ENCODE results near the gene PROSER3. TPM values are rescaled to one million over a fixed set of nuclear protein-coding genes. Genes with fewer than 3 reads are reported as not detected.

The PROSER3 gene
- total RNA-seq, 1 donor from 2014 or later = 51.1 TPM

DNA sequence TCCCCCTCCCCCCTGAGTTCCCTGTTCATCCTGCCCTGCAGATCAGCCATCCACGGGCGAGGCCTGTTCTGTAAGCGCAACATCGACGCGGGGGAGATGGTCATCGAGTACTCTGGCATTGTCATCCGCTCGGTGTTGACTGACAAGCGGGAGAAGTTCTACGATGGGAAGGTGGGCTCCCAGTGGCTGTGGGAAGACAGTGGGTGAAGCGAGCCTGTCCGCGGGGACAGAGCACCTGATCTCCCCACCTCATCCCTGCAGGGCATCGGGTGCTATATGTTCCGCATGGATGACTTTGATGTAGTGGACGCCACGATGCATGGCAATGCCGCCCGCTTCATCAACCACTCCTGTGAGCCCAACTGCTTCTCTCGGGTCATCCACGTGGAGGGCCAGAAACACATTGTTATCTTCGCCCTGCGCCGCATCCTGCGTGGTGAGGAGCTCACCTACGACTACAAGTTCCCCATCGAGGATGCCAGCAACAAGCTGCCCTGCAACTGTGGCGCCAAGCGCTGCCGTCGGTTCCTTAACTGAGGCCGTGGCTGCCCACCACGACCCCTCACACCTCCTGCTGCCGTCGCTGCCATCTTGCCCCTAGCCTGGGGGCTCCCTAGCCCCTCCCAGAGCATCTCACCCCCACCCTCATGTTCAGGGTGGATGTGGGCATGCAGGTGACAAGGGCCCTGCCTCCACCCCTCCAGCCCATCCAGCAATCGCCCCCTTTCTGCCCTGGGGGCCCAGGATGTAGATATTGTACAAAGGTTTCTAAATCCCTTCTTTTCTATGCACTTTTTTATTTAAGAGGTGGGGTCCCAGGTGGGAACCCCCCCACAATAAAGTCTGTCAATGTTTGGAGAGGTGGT is 19.7 kb upstream of the PROSER3 start:
- DNase-seq (ENCODE audit: low spot score) = no peak

DNA sequence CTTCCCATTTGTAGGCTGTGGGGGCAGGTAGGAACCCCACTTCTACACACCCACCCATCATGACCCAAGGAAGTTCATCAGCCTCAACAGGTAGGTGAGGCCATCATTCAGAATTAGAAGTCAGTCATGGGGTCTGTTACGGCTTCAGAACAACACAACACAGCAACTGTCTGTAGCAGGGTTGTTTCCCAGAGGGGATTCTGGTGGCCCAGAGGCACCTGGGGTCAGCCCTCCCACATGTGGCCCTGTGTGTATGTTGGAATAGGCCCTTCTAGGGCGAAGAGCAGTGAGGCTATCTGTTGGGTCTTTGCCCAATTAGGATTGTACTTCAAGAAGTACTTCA is 19.1 kb upstream of the PROSER3 start:
- DNase-seq (ENCODE audit: low spot score) = no peak

DNA sequence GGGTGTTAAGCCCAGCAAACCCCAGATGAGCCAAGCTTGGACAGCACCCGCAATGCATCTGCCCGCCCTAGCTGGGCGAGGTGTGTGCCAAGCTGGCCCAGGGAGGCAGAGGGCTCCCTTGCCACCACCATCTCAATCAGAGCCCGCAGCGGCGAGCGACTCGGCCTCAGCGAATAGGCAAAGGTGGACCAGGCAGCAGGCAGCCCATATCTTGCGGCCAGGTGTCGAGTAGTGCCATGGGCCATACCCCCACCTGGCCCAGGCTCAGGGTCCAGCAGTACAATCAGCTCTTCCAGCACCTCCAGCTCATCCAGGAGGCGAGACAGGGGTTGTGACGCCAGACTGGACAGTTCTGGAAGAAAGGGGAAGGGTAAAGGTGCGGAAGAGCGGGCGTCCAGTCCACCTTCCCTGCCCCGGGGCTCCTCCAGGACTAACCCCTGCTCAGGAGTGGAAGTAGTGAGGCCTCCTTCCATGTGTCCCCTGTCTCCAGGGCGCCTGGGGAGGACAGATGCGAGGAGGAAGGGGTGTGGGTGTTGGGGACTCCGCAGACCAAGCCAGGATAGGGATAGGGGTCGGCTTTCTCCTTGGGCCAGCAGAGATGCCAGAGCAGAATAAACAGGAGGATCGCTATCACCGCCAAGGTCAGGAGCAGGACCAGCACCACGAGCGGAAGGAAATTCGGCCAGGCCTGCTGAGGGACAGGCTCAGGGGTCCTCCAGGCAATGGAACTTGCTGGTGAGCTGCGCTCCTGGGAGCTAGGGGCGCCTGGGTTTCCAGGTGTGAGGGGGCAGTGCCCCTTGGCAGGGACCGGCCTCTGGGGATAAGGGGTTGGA is 18.5 kb upstream of the PROSER3 start:
- DNase-seq (ENCODE audit: low spot score) = no peak

DNA sequence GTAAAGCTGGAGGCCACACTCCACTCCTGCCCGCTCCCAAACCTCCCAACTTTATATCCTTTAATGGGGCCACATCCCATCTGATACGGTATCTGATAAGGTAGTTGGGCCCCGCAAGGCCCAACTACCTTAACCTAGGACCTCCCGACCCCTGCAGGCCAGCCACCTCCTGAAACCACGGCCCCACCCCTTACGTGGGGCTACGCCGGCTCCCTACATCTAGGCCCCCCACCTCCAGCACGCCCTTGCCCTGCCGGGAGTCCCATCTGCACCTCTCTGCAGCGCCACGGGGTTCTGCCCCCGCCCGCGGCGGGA is 17.9 kb upstream of the PROSER3 start:
- no peak for DNase-seq (ENCODE audit: low spot score)

DNA sequence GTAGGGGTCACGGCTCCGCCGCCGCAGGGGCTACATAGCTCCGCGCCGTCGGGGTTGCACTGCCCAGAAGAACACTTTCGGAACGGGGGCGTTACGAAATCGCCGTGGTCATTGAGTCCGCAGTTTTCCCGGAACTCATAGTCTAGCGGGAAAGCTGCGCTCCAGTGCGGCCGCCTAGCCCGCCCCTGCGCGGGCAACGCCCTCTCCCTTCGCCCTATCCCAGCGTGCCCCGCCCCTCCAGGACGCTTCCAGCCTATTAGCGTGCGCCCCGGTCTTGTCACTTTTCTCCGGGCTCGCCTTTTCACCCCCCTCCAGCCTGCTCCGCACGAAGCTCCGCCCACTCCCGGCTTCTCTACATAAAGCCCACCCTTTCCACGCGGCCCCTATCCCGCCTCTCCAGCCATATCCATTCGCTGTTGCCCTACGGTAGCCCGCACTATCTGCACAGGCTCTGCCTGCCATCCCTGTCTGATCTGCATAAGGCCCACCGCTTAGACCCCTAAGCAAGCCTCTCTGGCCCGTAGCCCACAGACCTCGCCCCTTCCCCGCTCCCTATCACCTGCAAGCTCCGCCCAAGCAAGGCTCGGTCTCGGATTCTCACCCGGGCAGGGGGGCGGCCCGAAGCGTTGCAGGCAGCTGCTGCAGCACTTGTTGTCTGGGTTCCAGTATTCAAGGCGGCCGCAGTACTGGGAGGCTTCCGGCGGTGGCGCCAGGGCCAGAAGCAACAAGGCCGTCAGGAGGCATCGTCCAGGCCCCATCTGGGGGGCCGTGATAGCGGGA is 17.4 kb upstream of the PROSER3 start:
- peak; percentile 98 for DNase-seq (ENCODE audit: low spot score)

DNA sequence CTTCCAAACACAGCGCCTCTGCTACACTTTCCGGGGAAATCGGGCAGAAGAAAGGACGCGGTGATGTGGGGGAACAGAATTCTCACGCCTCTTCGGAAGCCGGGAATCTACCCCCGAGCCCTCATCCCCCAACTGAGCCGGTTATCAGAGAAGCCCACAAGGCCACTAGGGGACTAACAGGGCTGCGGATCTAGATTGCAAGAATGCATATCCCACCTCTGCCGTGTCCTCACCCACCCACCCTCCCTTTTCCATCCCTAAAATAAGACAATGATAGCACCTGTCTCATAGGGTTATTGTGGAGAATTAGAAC is 16.8 kb upstream of the PROSER3 start:
- DNase-seq (ENCODE audit: low spot score) = no peak

DNA sequence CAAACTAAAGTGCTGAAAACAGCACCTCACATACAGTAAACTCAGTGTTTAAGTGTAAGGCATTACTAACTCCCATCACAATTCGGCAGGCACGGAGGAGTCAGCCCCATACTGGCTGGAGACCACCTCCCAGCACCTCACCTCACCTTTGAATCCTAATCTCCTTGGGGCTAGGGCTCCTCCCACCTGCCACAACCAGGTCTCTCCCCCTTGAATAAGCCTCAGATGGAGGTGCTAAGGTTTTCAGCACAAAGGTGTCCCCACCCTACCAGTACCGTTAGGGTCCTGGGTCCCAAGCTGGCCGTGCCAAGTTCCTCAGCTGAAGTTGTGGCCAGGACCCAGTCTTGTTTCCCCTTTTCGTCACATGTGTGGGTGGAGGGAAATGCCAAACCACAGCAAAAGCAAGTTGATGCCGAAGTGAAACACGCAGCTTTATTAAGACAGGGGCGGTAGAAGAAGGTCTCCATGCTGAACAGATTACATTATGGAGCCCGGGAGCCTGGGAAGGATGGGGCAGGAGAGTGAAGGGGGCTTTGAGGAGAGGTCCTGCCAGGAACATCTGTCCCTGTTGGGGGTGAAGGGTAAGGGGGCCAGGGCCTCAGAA is 15.8 kb upstream of the PROSER3 start, which contains the start of gene IGFLR1:
Gene IGFLR1 (minus strand): TSS at position 332 of the 604 bp plus-strand sequence. CDS start 1,272 bp downstream, outside the sequence.
- no peak for DNase-seq (ENCODE audit: low spot score)

DNA sequence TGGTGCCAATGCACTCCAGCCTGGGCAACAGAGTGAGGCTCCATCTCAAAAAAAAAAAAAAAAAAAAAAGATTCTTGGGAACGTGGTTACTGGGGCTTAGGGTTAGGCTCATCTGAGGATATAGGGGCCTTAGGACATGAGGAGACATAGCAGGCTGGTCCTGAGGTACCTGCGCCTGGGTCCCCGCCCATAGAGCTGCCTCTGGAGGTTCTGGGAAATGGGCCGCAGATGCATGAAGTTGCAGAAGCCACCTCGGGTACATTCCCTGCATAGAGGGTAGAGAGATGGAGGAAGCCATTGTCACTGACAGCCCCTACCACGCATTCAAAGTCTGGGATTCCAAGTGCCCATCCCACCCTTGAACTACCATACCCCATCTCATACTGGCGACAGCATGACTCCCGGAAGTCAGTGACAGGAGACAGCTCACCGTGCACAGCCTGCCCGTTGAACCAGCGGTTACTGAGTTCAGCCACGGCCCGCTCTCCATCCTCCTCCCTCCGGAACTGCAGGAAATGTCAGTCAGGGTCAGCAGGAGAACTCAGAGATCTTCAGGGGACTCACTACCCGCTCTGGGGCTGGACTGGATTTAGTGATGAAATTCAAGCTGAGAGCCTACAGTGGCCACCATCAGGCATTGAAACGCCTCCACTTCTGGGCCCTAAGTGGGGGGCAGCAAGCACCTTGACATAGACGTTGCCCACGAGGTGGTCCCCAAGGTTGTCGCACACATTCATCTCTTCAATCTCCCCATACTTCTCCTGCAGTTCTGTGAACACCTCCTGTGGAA is 14.1 kb upstream of the PROSER3 start:
- DNase-seq (ENCODE audit: low spot score) = no peak

DNA sequence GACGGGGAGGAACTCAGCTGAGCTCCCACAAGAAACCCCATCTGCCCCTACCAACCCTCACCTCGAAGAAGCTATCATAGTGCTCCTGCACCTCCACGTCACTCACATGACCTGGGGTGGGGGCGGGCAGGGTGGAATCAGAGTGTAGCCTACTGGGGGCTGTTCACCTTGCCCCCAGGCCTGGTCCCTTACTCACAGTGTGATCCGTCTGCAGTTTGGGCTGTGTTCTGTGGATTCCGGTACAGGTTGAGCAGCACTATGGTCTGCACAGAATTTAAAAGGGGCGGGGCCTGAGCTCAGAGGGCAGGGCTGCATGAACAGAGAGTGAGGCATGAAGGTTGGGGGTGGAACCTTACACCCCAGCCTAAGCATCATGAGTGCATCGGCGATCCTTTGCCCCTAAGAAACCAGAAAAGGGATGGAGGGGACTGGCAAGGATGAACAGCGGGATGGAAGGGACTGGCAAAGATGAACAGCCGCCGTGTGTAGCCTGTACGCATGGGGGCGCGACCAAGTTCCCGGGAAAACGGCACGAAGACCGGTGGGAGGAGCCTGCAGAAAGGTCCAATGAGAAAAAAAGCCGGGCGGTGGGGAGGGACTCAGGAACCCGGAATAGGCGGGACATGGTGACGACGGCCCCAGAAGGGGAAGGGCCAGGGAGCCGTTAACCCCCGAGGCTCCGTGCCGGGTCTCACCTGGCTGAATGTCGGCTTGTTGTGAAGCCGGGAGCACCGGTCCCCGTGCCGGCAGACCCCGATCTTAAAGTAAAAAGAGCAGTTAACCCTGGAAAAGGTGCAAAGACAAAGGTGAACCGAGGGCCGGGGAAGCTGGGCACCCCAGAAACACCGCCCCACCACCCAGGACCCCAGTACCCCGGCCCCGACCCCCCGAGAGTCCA is 13.3 kb upstream of the PROSER3 start:
- peak; percentile 97 for DNase-seq (ENCODE audit: low spot score)

DNA sequence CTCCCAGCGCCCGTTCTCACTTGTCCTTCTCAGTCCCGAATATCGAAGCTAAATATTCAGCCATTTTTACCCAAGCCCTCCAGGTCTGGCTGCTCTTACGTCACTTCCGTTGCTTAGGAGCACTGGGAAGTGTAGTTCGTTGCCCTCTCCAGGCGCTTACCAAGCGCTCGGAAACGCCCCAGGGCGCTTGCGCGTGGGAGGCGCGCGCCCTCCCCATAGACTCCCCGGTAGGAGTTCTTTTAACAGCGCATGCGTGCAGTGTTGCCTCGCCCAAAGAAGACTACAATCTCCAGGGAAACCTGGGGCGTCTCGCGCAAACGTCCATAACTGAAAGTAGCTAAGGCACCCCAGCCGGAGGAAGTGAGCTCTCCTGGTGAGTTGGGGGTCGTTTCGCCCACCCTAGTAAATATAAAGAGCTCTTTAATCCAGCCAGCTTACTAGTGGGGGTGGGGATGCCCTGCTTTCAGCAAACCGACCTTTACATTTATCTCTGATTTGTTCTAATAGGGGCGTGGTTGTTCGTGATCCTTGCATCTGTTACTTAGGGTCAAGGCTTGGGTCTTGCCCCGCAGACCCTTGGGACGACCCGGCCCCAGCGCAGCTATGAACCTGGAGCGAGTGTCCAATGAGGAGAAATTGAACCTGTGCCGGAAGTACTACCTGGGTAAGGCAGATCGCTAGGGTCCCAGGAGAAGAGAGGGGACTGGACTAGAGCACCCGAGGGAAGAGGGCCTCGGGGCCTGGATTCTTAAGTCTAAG is 12.5 kb upstream of the PROSER3 start, which contains the start of the genes PSENEN and U2AF1L4:
Gene PSENEN (plus strand): TSS at position 324 of the 759 bp plus-strand sequence. CDS start 280 bp downstream, at position 604.
Gene U2AF1L4 (minus strand): TSS at position 91 of the 759 bp plus-strand sequence. CDS start 27 bp downstream, at position 64.
- DNase-seq (ENCODE audit: low spot score) = peak; percentile 98

DNA sequence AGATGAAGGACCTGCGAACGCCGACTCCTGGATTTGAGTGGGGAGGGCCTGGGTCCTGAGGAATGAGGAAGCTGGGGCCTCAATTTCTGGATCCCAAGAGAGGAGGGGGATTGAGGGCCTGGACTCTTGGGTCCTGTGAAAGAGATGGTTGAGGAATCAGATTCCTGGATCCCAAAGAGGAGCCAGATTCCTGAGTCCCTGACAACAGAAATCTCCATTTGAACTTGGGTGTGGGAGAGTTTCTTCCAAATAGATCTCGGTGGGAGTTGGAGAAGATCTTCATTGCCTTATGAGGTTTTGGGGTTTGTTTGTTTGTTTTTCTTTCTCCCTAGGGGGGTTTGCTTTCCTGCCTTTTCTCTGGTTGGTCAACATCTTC is 11.9 kb upstream of the PROSER3 start:
- no peak for DNase-seq (ENCODE audit: low spot score)

DNA sequence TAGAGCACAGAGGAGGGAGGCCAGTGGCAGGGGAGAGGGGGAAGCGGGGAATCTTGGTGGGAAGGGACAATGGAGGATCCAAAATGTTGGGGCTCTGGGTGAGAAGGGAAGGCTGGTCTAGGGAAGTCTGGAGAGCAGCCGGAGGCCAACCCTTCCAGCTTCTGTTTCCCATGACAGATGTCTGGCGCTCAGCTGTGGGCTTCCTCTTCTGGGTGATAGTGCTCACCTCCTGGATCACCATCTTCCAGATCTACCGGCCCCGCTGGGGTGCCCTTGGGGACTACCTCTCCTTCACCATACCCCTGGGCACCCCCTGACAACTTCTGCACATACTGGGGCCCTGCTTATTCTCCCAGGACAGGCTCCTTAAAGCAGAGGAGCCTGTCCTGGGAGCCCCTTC is 11.4 kb upstream of the PROSER3 start:
- no peak for DNase-seq (ENCODE audit: low spot score)

DNA sequence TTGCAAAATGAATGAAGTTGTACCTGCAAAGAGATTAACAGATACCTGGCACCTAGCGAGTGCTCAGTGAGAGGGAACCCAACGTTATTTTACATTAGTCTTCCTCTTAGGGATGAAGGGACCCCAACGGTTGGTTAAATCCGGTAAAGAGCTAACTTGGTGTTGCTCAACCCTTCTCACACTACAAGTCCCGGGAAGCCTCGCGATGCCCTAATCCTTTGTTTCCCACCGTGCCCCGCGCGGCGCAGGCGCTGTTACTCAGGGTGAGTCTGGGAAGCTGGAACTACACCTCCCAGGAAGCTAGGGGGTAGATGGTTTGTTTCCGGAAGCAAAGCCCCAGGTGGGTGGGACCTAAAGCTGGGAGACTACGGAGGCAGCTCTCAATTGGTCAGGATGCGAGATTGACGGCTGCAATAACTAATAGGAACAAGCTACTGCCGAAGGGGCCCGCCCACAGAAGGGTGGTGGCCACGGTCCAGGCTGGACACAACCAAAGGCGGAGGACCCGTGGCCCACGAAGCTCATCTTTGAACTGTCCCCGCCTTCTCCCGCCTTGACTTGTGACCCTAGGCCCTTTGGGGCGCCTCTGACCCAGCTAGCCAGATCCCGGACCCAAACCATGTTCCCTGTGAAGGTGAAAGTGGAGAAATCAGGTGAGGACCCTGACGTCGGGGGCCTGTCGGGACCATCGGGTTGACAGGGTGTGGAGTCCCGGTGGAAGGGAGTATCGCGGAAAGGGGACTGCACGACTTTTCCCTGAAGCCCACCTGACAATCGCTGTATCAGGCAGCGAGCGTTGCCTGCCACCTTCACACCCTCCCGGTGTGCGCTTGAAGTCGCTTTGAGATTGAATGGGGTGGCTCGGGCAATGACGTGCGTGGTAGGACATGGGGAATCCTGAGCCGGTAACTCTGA is 9.6 kb upstream of the PROSER3 start, which contains the start of gene LIN37:
Gene LIN37 (plus strand): TSS at position 471 of the 915 bp plus-strand sequence. CDS start 149 bp downstream, at position 620.
- DNase-seq (ENCODE audit: low spot score) = peak; percentile 99

DNA sequence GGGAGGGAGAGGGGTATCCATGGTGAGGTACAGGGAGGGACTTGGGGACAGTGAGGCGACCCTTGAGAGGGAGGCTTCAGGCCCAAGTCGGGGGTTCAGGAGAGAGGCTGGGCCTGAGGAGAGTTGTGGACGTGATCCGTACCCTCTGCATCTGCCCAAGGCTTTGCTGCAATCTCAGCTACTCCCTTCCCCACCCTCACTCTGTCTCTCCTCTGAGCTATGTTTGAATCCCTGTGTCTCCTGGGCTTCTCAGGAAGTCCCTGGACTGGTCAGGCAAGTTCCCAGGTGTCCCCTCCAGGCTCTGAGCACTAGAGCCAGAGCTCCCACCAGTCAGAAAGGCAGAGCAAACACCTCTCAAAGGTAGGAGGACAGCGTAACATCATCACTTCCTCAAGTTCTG is 7.8 kb upstream of the PROSER3 start:
- DNase-seq (ENCODE audit: low spot score) = no peak

DNA sequence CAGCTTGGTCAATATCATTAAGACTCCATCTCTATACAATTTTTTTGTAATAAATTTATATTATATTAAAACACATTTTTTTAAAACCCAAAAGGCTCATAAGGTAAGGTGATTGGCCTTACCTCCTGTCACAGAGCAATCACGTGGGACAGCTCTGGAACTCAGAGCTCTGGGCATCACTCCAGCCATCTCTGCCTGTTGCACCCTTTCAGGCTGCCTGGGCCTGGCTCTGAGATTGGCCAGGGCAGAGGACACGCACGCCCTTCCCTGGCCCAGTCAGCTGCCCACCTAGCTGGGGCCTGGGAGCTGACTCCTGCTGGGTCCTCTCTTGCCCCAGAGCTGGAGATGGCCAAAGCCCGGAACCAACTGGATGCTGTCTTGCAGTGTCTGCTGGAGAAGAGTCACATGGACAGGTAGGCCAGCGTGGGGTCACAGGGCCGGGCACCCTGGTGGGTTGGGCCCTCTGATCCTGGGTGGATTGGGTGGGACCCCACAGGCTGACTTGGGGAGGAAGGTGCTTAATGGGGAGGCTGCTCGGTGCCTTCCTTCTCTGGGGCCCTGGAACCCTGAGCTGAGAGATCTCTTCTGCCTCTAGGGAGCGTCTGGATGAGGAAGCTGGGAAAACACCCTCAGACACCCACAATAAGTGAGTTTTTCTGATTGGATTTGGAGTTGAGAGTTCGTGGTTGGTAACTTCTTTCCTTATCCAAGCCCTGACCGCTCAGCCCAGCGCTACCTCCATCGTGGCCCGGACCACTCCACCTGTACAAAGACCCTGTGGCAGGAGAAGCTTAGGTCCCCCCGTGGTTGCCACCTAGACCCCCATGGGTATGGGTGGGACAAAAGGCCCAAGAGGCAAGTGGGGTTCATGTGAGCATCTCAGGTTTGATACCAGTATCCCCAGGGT is 5.9 kb upstream of the PROSER3 start:
- DNase-seq (ENCODE audit: low spot score) = peak; percentile 38

DNA sequence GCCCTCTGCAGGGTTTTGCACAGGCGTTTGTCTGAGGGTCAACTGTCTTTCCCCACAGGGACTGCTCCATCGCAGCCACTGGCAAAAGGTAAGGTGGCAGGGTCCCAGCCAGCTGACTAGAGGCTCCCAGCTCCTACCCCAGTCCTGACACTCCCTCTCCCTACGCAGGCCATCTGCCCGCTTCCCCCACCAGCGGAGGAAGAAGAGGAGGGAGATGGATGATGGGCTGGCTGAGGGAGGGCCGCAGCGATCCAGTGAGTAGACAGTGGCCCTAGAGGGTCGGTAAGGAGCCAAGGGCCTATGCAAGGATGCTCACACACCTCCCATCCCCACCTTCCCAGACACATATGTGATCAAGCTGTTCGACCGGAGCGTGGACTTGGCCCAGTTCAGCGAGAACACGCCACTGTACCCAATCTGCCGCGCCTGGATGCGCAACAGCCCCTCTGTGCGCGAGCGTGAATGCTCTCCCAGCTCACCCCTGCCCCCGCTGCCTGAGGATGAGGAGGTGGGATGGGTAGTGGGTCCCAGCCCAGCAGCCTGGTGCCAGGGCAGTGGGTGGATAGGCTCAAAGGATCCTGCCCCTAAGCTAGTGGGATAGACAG is 5.1 kb upstream of the PROSER3 start:
- DNase-seq (ENCODE audit: low spot score) = no peak
